ENCODE data around the gene ZFP69.
"Not testable (repeated sequence)": the region's sequence is repeated elsewhere in the genome, so short reads cannot be mapped to it uniquely, and the experiment has no call there.

Gene ZFP69

GRCh38 chr1:40476924-40477677, at the start of gene ZFP69:
Gene ZFP69, plus strand, starts transcription at chr1:40477290. Its CDS starts 2,072 bp downstream, at chr1:40479362.
- DNase-seq (ENCODE audit: low spot score), result peak; percentile 86

- DNase-seq (ENCODE audit: low spot score), result no peak
Measured at GRCh38 chr1:40431385-40431784, 45.7 kb upstream of the ZFP69 start.

- no peak for DNase-seq (ENCODE audit: low spot score)
Measured at GRCh38 chr1:40432644-40433390, 44.3 kb upstream of the ZFP69 start.

- DNase-seq (ENCODE audit: low spot score), result no peak
Measured at GRCh38 chr1:40435471-40435870, 41.6 kb upstream of the ZFP69 start.

- DNase-seq (ENCODE audit: low spot score), result no peak
Measured at GRCh38 chr1:40435876-40436275, 41.2 kb upstream of the ZFP69 start.

GRCh38 chr1:40438391-40439015, 38.6 kb upstream of the ZFP69 start:
- DNase-seq (ENCODE audit: low spot score), result no peak

- DNase-seq (ENCODE audit: low spot score), result no peak
Measured at GRCh38 chr1:40439247-40439646, 37.8 kb upstream of the ZFP69 start.

GRCh38 chr1:40449684-40450494, 27.2 kb upstream of the ZFP69 start, which contains the start of gene ZFP69B:
Gene ZFP69B, plus strand, starts transcription at chr1:40450476. Its CDS starts 486 bp downstream, at chr1:40450962.
- peak; percentile 96 for DNase-seq (ENCODE audit: low spot score)

GRCh38 chr1:40450495-40451237, 26.4 kb upstream of the ZFP69 start:
- no peak for DNase-seq (ENCODE audit: low spot score)

GRCh38 chr1:40451238-40451585, 25.9 kb upstream of the ZFP69 start:
- no peak for DNase-seq (ENCODE audit: low spot score)

GRCh38 chr1:40454873-40455272, 22.2 kb upstream of the ZFP69 start:
- DNase-seq (ENCODE audit: low spot score), result no peak

- no peak for DNase-seq (ENCODE audit: low spot score)
Measured at GRCh38 chr1:40462956-40463590, 14.0 kb upstream of the ZFP69 start.

GRCh38 chr1:40469327-40469726, 7.8 kb upstream of the ZFP69 start:
- no peak for DNase-seq (ENCODE audit: low spot score)

GRCh38 chr1:40475268-40475667, 1.8 kb upstream of the ZFP69 start:
- DNase-seq (ENCODE audit: low spot score), result no peak

GRCh38 chr1:40477678-40478053, 576 bp downstream of the ZFP69 start:
- no peak for DNase-seq (ENCODE audit: low spot score)

- no peak for DNase-seq (ENCODE audit: low spot score)
Measured at GRCh38 chr1:40478276-40478675, 1.2 kb downstream of the ZFP69 start.

GRCh38 chr1:40479156-40479555, 2.1 kb downstream of the ZFP69 start:
- no peak for DNase-seq (ENCODE audit: low spot score)

GRCh38 chr1:40495315-40495903, 18.3 kb downstream of the ZFP69 start:
- DNase-seq (ENCODE audit: low spot score), result no peak

- DNase-seq (ENCODE audit: low spot score), result not testable (repeated sequence)
Measured at GRCh38 chr1:40502651-40503050, 25.6 kb downstream of the ZFP69 start.

GRCh38 chr1:40507973-40508372, 30.9 kb downstream of the ZFP69 start:
- DNase-seq (ENCODE audit: low spot score), result no peak
